Measurements from ENCODE around the gene LIMCH1.
"Not testable (repeated sequence)": the region's sequence is repeated elsewhere in the genome, so short reads cannot be mapped to it uniquely, and the experiment has no call there.

Gene LIMCH1

DNA sequence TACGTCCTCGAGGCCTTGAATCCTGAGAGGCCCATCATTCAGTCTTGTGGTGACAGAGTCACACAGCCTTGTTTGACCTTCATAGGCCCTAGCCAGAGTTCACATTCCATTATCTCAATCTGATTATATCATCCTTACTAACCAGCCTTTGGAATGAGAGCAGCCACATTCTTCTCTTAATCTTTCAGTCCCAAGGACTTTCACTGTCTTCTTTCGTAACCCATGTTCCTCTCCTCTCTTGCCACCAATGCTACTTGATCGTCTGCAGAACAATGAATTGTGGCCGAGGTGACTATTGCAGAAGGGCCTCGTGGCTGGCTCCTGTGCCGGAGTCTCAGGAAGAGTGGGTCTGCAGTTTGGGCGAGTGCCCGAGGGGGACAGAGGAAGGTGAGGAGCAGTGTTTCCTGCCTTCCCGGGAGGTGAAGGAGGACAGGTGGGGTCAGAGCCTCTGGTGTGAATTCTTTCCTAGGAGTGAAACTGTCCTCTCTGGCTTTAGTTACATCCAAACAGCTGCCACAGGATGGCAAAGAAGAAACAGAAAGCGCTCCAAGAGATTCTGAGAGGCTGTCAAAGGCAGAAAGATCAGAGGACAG, 94.6 kb downstream of the LIMCH1 start:
- Histone ChIP-seq H3K4me1 (ENCODE audit: control insufficient read depth, insufficient read depth, low read length) (peaks cover 3% of the 10 kb centered on the region), H3K9me3 (replicated peaks; ENCODE audit: low read length) (no peaks in the 10 kb centered on the region), H3K9ac (ENCODE audit: low read depth, low read length) (no peak overlapping the region), H3K4me2 (ENCODE audit: low read length) (peak overlapping the region; percentile 35), H3K27me3 (ENCODE audit: control insufficient read depth, insufficient read depth, low read length) (no peaks in the 10 kb centered on the region), H3K4me3 (ENCODE audit: low read length) (no peak overlapping the region), H3K36me3 (ENCODE audit: insufficient read depth, low read length) (no peaks in the 10 kb centered on the region)

DNA sequence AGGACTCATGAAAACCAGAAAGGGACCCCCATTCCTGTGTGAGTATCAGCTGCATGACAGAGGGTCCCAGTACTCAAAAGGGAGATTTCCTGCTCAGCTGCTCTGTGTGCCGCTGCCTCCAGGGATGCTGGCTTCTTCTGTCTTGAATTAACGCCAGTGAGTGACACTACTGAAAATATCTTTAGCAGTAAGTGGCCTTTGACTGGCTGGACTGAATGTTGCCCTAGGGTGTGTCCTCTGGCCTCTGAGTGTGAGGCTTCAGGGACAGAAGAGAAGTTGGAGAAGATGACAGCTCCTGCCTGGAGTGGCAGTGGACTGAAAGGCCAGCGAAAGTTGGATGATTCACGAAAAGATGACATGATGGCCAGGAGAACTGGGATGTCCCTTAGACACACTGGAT, 95.4 kb downstream of the LIMCH1 start:
- H3K9me3 ChIP-seq (replicated peaks; ENCODE audit: low read length), result no peaks in the 10 kb centered on the region
- peaks cover 3% of the 10 kb centered on the region for H3K4me1 ChIP-seq (ENCODE audit: control insufficient read depth, insufficient read depth, low read length)
- no peaks in the 10 kb centered on the region for H3K36me3 ChIP-seq (ENCODE audit: insufficient read depth, low read length)
- no peaks in the 10 kb centered on the region for H3K27me3 ChIP-seq (ENCODE audit: control insufficient read depth, insufficient read depth, low read length)
- H3K4me2 ChIP-seq (ENCODE audit: low read length), result no peak overlapping the region
- no peak overlapping the region for H3K9ac ChIP-seq (ENCODE audit: low read depth, low read length)
- H3K4me3 ChIP-seq (ENCODE audit: low read length), result no peak overlapping the region

DNA sequence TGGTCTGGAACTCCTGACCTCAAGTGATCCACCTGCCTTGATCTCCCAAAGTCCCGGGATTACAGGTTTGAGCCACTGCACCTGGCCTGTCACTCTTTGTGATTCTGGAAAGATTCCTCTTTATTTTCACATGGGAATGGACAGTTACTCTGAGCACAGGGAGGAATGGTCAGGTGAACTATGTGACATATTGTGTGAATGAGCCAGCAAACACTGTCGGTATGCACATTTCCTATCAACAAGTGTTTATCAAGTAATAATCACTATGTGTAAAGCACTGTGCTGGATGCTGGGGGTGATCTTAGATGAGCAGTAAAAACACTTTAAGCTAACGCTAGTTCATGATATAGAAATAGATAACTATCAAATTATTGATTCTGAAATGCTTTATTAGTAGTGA, 97.5 kb downstream of the LIMCH1 start:
- H3K4me1 ChIP-seq (ENCODE audit: control insufficient read depth, insufficient read depth, low read length), result peaks cover 3% of the 10 kb centered on the region
- no peaks in the 10 kb centered on the region for H3K36me3 ChIP-seq (ENCODE audit: insufficient read depth, low read length)
- H3K4me3 ChIP-seq (ENCODE audit: low read length), result no peak overlapping the region
- H3K9me3 ChIP-seq (replicated peaks; ENCODE audit: low read length), result no peaks in the 10 kb centered on the region
- no peak overlapping the region for H3K9ac ChIP-seq (ENCODE audit: low read depth, low read length)
- no peak overlapping the region for H3K4me2 ChIP-seq (ENCODE audit: low read length)
- no peaks in the 10 kb centered on the region for H3K27me3 ChIP-seq (ENCODE audit: control insufficient read depth, insufficient read depth, low read length)

DNA sequence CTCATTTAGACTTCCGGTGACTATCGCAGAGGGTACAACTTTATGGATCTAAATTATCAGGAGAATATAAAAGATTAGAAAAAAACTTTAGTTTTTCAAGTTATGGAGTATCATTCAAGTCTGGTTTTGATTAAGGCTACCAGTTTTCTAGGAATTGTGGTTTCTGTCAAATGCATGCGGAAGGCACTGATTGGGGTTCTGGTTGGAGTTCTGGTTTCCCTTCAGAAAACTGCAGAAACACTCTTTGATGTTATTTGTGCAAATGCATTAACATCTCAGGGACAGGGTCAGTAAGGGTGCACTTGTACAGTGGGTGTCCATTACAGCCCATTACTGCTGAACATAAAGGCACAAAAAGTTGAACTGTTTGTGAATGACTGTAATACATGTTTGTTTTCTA, 100.2 kb downstream of the LIMCH1 start:
- H3K9ac ChIP-seq (ENCODE audit: low read depth, low read length), result no peak overlapping the region
- H3K9me3 ChIP-seq (replicated peaks; ENCODE audit: low read length), result no peaks in the 10 kb centered on the region
- H3K36me3 ChIP-seq (ENCODE audit: insufficient read depth, low read length), result no peaks in the 10 kb centered on the region
- no peaks in the 10 kb centered on the region for H3K4me1 ChIP-seq (ENCODE audit: control insufficient read depth, insufficient read depth, low read length)
- no peak overlapping the region for H3K4me2 ChIP-seq (ENCODE audit: low read length)
- H3K27me3 ChIP-seq (ENCODE audit: control insufficient read depth, insufficient read depth, low read length), result peaks cover 4% of the 10 kb centered on the region
- no peak overlapping the region for H3K4me3 ChIP-seq (ENCODE audit: low read length)

DNA sequence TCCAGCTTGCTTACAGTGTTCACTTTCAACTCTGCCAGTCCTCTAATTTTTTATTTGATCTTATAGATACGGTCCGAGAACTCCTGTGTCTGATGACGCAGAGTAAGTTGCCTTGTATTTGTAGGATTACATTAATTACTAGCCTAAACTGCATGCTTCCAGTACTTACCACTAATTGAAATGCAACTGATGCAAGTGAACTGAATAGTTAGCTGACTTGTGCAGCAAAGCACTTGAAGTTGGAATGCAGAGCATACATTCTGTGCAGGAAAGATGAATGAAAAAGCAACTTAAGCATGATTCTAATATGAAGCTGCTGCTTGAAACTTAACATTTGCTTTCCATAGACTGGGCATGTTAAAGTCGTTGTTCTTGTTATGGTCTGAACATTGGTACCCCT, 100.9 kb downstream of the LIMCH1 start:
- H3K4me1 ChIP-seq (ENCODE audit: control insufficient read depth, insufficient read depth, low read length), result no peaks in the 10 kb centered on the region
- no peaks in the 10 kb centered on the region for H3K36me3 ChIP-seq (ENCODE audit: insufficient read depth, low read length)
- H3K4me3 ChIP-seq (ENCODE audit: low read length), result no peak overlapping the region

DNA sequence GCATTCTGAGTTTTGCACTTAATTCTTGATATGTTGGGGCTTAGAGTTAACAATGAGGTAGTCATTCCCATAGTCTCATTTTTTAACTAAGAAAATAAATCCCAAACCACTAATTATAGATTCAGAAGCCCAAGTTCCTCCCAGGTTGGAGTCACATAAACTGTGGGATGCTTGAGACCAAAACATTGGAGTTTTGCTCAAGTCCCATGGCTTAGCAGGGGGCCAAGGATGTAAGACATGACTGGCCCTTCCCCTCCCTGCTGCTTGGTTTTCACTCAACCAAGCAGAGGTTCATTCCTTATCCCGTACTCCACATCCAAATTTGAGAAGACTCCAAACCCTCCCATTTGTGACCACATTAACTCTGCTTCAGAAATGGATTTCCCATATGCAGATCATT, 101.3 kb downstream of the LIMCH1 start:
- Histone ChIP-seq H3K4me1 (ENCODE audit: control insufficient read depth, insufficient read depth, low read length) (peaks cover 3% of the 10 kb centered on the region), H3K4me2 (ENCODE audit: low read length) (no peak overlapping the region), H3K36me3 (ENCODE audit: insufficient read depth, low read length) (no peaks in the 10 kb centered on the region), H3K4me3 (ENCODE audit: low read length) (no peak overlapping the region), H3K27me3 (ENCODE audit: control insufficient read depth, insufficient read depth, low read length) (peaks cover 5% of the 10 kb centered on the region), H3K9me3 (replicated peaks; ENCODE audit: low read length) (no peaks in the 10 kb centered on the region), H3K9ac (ENCODE audit: low read depth, low read length) (no peak overlapping the region)

More for the DNA sequence above, 100.9 kb downstream of the LIMCH1 start:
- Histone ChIP-seq H3K9me3 (replicated peaks; ENCODE audit: low read length) (no peaks in the 10 kb centered on the region), H3K27me3 (ENCODE audit: control insufficient read depth, insufficient read depth, low read length) (peaks cover 5% of the 10 kb centered on the region), H3K9ac (ENCODE audit: low read depth, low read length) (no peak overlapping the region), H3K4me2 (ENCODE audit: low read length) (no peak overlapping the region)

DNA sequence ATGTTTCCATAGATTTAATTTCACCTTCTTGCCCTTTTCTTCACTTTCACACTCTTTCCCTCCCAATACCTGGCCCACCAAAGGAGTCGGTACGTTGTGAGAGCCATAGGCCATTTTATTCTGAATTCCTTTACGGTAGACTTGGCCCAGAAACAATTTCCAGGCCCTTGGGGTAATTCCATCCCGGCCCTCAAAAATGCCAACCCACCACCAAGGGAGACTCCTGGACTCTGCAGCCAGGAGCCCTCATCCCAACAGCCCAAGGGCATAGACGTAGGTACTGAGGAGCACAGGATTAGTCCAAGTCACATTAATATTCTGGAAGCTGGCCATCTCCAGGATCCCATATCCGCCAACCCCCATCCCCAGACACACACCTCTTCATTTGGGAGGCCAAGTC, 102.9 kb downstream of the LIMCH1 start:
- no peak overlapping the region for H3K9ac ChIP-seq (ENCODE audit: low read depth, low read length)
- no peak overlapping the region for H3K4me2 ChIP-seq (ENCODE audit: low read length)
- no peaks in the 10 kb centered on the region for H3K36me3 ChIP-seq (ENCODE audit: insufficient read depth, low read length)
- peaks cover 6% of the 10 kb centered on the region for H3K4me1 ChIP-seq (ENCODE audit: control insufficient read depth, insufficient read depth, low read length)
- H3K9me3 ChIP-seq (replicated peaks; ENCODE audit: low read length), result no peaks in the 10 kb centered on the region
- no peak overlapping the region for H3K4me3 ChIP-seq (ENCODE audit: low read length)
- H3K27me3 ChIP-seq (ENCODE audit: control insufficient read depth, insufficient read depth, low read length), result peaks cover 16% of the 10 kb centered on the region

DNA sequence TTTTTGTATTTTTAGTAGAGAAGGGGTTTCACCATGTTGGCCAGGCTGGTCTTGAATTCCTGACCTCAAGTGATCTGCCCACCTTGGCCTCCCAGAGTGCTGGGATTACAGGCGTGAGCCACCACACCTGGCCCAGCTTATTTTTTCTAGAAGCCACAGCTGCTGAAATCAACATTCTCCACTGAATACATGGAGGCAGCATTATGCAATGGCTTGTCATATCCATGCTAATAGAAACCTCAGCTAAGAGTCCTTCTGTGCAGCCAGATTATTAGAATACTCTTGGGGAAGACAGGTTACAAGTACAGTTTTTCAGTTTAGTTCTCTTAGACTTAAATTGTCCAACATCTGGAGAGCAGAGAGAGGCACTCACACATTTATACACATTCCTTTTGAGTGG, 104.8 kb downstream of the LIMCH1 start:
- H3K9me3 ChIP-seq (replicated peaks; ENCODE audit: low read length); H3K4me1 ChIP-seq (ENCODE audit: control insufficient read depth, insufficient read depth, low read length); H3K36me3 ChIP-seq (ENCODE audit: insufficient read depth, low read length); H3K4me3 ChIP-seq (ENCODE audit: low read length); H3K9ac ChIP-seq (ENCODE audit: low read depth, low read length); H3K4me2 ChIP-seq (ENCODE audit: low read length): not testable (repeated sequence)
- peaks cover 16% of the 10 kb centered on the region for H3K27me3 ChIP-seq (ENCODE audit: control insufficient read depth, insufficient read depth, low read length)

DNA sequence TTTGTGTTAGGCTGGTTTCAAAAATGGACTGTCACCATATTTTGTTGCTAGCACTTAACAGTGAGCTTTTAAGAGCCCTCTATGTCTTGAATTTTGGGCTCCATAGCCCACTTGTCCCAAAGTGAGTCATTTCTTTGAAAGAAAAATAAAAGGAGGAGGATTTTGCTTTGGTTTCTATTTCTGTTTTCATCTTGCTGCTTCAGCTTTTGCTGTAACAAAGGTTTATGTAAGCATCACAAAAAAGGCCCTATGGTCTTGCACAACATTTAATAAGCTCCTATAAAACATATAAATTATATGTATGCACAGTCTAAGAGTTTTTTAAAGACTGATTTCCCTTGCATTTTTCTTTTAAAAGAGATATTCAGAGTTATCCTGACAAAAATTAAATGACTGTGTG, 105.4 kb downstream of the LIMCH1 start:
- no peak overlapping the region for H3K4me3 ChIP-seq (ENCODE audit: low read length)
- no peaks in the 10 kb centered on the region for H3K9me3 ChIP-seq (replicated peaks; ENCODE audit: low read length)
- H3K27me3 ChIP-seq (ENCODE audit: control insufficient read depth, insufficient read depth, low read length), result peaks cover 16% of the 10 kb centered on the region
- H3K4me2 ChIP-seq (ENCODE audit: low read length), result no peak overlapping the region
- H3K9ac ChIP-seq (ENCODE audit: low read depth, low read length), result no peak overlapping the region
- H3K4me1 ChIP-seq (ENCODE audit: control insufficient read depth, insufficient read depth, low read length), result peaks cover 6% of the 10 kb centered on the region
- no peaks in the 10 kb centered on the region for H3K36me3 ChIP-seq (ENCODE audit: insufficient read depth, low read length)

DNA sequence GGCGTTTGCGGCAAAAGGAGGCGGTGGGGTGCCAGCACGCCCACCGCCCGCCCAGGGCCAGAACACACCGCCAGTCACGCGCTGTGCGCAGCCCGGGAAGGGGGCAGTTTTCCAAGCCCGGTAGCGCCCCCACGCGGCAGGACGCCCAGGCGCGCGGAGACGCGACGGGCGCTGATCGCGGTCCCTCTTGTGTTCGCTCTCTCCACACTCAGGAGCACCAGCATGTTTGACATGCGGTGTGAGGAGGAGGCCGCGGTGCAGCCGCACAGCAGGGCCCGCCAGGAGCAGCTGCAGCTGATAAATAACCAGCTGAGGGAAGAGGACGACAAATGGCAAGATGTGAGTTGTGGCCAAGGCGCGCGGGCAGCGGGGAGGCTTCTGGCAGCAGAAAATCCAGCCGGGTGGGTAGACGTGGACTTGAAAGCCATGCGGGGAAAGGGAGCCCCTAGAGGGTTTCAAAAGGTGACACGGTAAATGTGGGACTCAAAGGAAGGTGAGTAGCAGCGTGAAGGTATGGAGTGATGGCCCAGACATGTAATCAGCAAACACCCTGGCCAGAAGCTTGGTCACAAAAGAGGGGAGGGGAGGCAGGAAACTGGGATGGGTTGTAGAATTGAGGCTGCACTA, 106.4 kb downstream of the LIMCH1 start:
- peak overlapping the region; percentile 46 for H3K4me3 ChIP-seq (ENCODE audit: low read length)
- H3K27me3 ChIP-seq (ENCODE audit: control insufficient read depth, insufficient read depth, low read length), result peaks cover 16% of the 10 kb centered on the region
- peak overlapping the region; percentile 66 for H3K4me2 ChIP-seq (ENCODE audit: low read length)
- peak overlapping the region; percentile 36 for H3K9ac ChIP-seq (ENCODE audit: low read depth, low read length)
- H3K4me1 ChIP-seq (ENCODE audit: control insufficient read depth, insufficient read depth, low read length), result peaks cover 6% of the 10 kb centered on the region
- H3K9me3 ChIP-seq (replicated peaks; ENCODE audit: low read length), result no peaks in the 10 kb centered on the region
- H3K36me3 ChIP-seq (ENCODE audit: insufficient read depth, low read length), result no peaks in the 10 kb centered on the region

DNA sequence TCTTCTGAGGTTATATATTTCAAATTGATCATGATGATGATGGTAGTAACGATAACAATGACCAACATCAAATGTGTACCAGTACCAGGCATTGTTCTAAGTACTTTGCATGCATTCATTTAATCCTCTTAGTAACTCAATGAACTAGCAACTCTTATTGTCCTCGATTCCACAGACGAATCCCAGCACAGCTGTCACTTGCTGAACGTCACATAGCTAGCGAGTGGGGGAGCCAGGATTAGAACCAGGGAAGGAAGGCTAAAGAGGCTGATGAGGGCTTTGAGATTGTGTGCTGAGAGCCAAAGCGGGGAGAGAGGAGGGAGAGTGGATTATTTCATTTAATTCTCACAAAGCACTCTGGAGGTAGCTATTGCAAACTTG, 106.9 kb downstream of the LIMCH1 start:
- peaks cover 6% of the 10 kb centered on the region for H3K4me1 ChIP-seq (ENCODE audit: control insufficient read depth, insufficient read depth, low read length)
- no peak overlapping the region for H3K4me3 ChIP-seq (ENCODE audit: low read length)
- no peak overlapping the region for H3K9ac ChIP-seq (ENCODE audit: low read depth, low read length)
- no peak overlapping the region for H3K4me2 ChIP-seq (ENCODE audit: low read length)
- H3K36me3 ChIP-seq (ENCODE audit: insufficient read depth, low read length), result no peaks in the 10 kb centered on the region
- no peaks in the 10 kb centered on the region for H3K9me3 ChIP-seq (replicated peaks; ENCODE audit: low read length)
- peaks cover 16% of the 10 kb centered on the region for H3K27me3 ChIP-seq (ENCODE audit: control insufficient read depth, insufficient read depth, low read length)

DNA sequence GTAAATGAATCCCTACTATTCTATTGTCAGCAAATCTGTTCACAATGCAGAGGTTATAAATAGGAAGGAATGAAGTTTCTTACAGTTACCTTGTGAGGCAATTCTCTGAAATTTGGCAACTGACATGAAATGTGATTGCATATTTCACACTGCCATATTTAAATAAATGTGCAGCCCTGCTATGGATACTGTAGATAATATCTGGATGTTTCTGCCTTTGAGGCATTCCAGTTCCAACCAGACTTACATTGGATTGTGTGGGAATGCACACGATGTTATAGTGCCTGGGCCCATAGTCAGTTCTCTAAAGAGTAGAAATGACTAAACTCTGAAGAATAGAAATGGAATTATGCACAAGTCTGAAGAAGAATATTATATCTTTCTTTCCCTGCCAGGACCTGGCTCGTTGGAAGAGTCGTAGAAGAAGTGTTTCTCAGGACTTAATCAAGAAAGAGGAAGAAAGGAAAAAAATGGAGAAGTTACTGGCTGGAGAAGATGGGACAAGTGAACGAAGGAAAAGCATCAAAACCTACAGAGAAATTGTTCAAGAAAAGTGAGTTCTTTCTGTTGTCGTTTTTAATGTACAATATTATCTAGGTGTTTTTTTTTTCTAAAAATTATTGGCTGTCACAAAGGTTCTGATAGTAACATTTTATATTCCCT, 107.9 kb downstream of the LIMCH1 start:
- Histone ChIP-seq H3K9ac (ENCODE audit: low read depth, low read length) (no peak overlapping the region), H3K4me1 (ENCODE audit: control insufficient read depth, insufficient read depth, low read length) (peaks cover 6% of the 10 kb centered on the region), H3K36me3 (ENCODE audit: insufficient read depth, low read length) (no peaks in the 10 kb centered on the region), H3K27me3 (ENCODE audit: control insufficient read depth, insufficient read depth, low read length) (peaks cover 16% of the 10 kb centered on the region), H3K4me3 (ENCODE audit: low read length) (no peak overlapping the region), H3K9me3 (replicated peaks; ENCODE audit: low read length) (no peaks in the 10 kb centered on the region), H3K4me2 (ENCODE audit: low read length) (no peak overlapping the region)
